Measurements from ENCODE around the gene ZBTB40. TPM values are rescaled to one million over a fixed set of nuclear protein-coding genes. Genes with fewer than 3 reads are reported as not detected.

ZBTB40 gene
- total RNA-seq, 1 donor: 15.5 TPM

DNA sequence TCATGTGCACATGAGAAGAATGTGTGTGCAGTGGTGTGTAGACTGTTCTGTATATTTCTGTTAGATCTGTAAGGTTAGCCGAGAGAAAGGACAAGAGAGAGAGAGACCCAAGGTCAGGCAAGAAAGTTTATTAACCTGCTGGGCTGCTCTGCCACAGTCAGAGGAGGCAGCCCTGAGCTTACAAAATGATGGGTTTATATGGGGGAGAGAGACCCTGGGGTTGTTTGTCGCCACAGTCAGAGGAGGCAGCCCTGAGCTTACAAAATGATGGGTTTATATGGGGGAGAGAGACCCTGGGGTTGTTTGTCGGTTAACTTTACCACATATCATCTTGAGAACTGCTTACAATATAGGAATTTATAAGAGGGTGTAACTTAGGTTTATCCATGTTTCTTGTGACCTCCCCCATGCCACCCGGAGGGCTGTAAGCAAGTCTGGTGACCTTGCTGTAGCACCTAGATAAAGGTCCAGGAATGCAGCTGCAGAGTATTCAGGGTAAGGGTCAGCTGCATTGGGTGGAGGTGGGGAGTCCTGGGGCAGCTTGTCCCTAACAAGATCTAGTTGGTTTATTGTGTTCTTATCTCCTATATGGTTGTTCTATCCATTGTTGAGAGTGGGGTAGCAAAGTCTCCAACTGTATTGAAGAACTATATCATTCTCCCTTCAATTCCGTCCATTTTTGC, 9.3 kb upstream of the ZBTB40 start:
- TF ChIP-seq, protein P1, sequence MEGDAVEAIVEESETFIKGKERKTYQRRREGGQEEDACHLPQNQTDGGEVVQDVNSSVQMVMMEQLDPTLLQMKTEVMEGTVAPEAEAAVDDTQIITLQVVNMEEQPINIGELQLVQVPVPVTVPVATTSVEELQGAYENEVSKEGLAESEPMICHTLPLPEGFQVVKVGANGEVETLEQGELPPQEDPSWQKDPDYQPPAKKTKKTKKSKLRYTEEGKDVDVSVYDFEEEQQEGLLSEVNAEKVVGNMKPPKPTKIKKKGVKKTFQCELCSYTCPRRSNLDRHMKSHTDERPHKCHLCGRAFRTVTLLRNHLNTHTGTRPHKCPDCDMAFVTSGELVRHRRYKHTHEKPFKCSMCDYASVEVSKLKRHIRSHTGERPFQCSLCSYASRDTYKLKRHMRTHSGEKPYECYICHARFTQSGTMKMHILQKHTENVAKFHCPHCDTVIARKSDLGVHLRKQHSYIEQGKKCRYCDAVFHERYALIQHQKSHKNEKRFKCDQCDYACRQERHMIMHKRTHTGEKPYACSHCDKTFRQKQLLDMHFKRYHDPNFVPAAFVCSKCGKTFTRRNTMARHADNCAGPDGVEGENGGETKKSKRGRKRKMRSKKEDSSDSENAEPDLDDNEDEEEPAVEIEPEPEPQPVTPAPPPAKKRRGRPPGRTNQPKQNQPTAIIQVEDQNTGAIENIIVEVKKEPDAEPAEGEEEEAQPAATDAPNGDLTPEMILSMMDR (IDR thresholded peaks at IDR 0.05; ENCODE audit: insufficient read depth, low read depth, low read length): no peak
- DNase-seq (ENCODE audit: low read depth): no peak
- no peak overlapping the region for H3K4me3 ChIP-seq (ENCODE audit: low read depth, low read length)

DNA sequence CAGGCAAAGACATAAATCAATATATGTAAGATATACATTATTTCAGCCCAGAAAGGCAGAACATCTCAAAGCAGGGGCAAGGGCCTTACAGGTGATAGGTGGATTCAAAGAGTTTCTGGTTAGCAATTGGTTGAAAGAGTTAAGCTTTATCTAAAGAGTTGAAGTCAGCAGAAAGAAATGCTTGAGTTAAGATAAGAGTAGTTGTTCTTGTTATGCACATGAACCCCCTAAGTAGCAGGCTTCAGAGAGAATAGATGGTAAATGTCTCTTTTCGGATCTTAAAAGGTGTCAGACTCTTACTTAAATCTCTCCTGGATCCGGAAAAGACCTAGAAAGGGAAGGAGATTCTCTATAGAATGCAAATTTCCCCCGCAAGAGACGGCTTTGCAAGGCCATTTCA, 8.3 kb upstream of the ZBTB40 start:
- no peak overlapping the region for H3K4me3 ChIP-seq (ENCODE audit: low read depth, low read length)
- TF ChIP-seq, protein P1 (IDR thresholded peaks at IDR 0.05; ENCODE audit: insufficient read depth, low read depth, low read length): no peak
- DNase-seq (ENCODE audit: low read depth): no peak

DNA sequence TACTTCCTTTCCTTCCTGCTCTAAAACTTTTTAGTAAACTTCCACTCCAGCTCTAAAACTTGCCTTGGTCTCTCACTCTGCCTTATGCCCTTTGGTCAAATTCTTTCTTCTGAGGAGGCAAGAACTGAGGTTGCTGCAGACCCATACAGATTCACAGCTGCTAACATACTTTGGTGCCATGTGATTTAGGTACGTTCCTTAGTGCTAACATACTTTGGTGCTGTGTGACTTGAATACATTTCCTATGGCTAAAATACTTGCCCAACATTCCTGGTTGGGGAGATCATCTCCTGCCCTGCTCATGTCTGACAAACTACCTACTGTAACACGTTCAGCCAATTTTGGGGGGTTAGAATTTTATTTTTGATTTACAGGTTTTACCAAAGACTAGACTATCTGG, 6.8 kb upstream of the ZBTB40 start:
- H3K4me3 ChIP-seq (ENCODE audit: low read depth, low read length): no peak overlapping the region
- DNase-seq (ENCODE audit: low read depth): no peak
- TF ChIP-seq, protein P1 (IDR thresholded peaks at IDR 0.05; ENCODE audit: insufficient read depth, low read depth, low read length): no peak

DNA sequence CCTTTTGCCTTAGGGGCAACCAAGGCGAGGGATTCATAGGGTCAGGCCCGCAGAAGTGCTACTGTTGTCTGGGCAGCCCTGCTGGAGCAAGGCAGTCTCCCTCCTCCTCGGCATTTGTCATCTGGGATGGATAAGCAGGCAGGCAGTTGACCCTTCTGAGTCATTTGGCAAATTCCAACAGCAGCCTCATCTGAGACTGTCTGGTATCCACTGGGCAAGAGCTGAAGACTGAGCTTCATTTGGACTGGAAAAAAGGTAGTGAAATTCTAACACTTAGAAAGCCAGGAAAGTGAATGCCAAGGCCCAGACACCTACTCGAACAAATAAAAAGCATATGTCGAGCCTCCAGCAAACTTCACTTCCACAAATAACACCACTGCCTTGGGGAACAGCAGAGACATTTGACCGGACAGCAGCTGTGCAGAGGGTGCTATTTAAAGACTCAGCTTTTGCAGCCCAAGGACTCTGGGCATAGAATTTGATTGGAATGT, 4.0 kb upstream of the ZBTB40 start:
- TF ChIP-seq, protein P1 (IDR thresholded peaks at IDR 0.05; ENCODE audit: insufficient read depth, low read depth, low read length): no peak
- DNase-seq (ENCODE audit: low read depth): peak; percentile 59
- H3K4me3 ChIP-seq (ENCODE audit: low read depth, low read length): no peak overlapping the region

DNA sequence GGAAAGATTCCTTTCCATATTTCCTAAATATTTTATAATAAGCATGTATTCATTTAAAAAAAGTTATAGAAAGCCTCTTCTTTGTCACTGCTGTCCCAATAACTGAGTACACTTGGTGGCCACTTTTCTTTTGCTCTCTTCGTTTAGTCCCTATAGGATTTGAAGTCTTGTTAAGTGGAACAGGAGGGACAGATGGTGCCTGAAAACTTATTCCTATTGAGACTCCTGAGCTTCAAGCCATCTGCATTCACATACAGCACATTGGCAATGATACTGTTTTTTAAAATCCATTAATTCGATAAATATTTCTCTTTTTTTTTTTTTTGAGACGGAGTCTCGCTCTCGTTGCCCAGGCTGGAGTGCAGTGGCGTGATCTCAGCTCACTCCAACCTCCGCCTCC, 2.0 kb upstream of the ZBTB40 start:
- H3K4me3 ChIP-seq (ENCODE audit: low read depth, low read length): no peak overlapping the region
- TF ChIP-seq, protein P1 (IDR thresholded peaks at IDR 0.05; ENCODE audit: insufficient read depth, low read depth, low read length): no peak
- DNase-seq (ENCODE audit: low read depth): no peak

DNA sequence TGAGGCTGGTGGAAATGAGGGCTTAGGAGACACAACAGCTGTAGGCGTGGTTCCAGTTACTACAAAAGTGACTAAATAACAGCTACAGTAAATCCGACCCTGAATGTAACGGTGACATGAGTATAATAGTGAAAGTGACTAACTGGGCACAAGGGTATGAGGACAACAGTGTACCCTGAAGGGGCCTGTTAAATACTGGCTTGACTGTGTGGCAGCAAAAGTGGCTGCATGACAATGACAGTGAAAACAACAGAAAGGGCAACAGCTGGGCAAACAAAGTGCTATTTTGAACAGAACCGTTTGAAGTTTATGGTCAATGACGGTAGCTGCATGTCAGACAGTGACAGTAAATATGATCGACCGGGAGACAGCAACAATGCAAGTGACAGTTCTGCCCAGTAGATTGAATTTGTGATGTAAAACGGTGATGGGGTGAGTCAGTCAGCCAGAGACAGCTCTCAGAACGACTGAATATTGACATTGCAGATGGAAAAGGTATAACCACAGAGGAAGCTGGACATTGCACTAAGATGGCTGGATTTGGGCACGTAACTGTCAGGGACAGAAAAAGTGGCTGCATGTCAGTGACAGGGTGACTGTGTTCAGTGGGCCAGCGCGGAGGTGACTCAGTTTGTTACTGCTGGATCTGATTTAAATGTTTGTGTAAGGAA, 1.2 kb upstream of the ZBTB40 start:
- H3K4me3 ChIP-seq (ENCODE audit: low read depth, low read length): no peak overlapping the region
- DNase-seq (ENCODE audit: low read depth): no peak

More for the DNA sequence above, 1.2 kb upstream of the ZBTB40 start:
- TF ChIP-seq, protein P1 (IDR thresholded peaks at IDR 0.05; ENCODE audit: insufficient read depth, low read depth, low read length): no peak

Data from fibroblast of villous mesenchyme (primary cell).